HuH-7 (cell line): ENCODE results near the gene MYL2.

Experiments used
- DNase-seq: peaks from one replicate; pipeline ENCODE4 v3.0.0; 2011; ENCODE audit warnings: low spot score

MYL2 gene

DNA sequence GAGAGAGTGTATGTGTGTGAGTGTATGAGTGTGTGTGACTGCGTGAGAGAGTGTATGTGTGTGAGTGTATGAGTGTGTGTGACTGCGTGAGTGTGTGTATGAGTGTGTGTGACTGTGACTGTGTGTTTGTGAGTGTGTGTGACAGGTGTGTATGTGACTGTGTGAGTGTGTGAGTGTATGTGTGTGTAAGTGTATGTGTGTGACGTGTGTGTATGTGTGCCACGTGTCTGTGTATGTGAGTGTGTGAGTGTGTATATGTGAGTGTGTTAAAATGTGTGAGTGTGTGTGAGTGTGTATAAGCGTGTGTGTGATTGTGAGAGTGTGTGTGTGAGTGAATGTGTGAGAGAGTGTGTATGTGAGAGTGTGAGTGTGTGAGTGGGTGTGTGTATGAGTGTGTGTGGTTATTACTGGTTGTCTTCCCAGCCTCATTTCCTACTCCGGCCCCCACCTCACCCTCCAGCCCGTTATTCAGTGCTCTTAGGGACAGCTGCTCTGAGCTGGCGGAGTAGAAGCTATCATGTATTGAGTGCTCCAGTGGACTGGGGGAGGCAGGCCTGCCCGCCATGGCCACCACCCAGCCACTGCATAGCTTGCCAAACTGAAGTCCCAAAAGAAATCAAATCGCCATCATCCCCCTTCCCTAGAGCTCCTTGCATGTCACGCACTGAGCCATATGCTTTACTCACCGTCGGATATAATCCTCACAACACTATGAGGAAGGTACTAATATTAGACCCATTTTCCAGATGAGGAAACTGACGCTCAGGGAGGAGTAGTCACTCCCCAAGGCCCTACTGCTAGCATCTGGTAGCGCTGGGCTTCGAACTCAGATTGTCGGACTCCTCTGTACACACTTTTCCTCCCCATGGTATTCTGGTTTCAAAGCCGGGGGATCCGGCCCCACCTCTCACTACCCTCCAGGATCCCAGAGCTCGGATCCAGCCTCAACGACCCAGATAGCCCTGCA lies 10.3 kb upstream of the MYL2 start:
- DNase-seq: no peak

DNA sequence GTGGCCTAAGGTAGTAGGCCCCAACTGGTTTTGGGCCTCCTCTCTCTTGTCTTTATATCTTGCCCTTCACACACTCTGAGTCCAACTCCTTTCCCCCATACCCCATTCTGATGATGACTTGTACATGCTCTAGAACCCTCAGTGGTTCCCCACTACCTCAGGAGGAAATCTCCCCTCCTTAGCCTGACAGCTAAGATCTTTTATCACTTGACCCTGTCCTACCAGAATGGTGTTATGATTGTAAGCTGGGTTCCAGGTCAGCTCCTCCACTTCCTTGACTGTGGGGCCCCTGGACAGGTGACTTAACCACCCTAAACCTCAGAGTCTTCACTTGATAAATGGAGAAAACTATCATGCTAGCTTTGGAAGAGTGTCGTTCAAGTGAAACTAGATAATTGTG lies 9.4 kb upstream of the MYL2 start:
- DNase-seq: no peak

DNA sequence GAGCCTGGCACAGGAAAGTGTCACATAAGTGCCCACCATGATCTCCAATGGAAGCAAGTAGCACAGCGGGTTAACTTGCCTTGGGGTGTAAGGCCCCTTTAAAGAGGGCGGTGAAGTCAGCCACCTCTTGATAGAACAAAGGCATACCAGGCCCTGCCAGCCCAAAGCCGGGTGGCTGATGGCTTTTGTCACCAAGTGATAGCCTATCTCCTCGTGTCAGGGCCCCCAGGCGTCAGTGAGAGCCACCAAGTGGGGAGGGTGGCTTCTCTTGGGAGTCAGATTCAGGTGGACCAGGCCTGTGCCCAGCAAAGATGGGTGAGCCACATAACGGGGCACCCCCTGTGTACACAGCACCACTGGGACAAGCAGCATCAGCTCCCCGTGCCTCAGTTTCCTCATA lies 8.3 kb upstream of the MYL2 start:
- DNase-seq: no peak

DNA sequence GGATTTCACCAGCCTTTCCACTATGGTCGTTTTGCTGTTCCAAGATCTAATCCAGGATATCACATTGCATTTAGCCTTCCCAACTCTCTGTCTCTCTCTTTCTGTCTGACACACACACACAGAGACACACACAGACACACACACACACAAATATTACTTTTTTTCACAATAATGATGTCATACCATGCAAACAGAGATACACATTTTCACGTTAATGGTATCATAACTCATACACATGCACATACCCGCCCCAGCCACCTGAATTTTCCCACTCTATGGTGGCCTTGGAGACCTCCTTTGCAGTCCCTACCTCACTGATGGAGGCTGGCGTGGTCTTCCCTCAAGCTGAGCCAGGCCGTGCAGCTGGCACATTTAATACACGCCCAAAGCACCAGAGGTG lies 7.2 kb upstream of the MYL2 start:
- no peak for DNase-seq

DNA sequence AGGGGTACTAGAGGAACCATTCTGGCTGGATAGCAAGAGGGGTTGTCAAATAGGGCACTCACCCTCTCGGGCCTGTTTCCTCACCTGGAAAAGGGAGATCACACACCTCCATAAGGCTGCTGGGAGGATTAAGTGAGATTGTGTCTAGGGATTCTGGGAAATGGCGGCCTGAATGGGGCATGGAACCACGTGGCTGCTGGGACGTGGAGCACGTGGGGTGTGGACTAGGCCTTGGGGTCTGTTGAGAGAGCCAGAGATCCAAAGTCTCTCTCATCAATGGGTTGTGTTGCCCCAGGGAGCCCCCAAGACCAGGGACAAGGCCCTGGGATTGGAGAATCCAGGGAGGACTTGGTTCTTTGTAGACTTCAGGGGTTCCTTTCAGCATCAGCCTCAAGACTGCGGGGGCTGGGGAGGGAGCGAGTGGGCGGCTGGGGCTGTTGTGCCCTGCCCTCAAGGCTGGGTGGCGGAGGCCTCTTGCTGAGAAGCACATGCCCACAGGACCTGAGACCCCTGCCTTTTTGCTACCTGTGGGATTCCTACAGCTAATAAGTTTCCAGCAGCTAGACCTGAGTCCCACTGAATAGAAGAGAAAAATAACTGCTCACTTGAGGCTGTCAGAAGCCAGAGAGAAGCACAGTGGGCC lies 3.4 kb upstream of the MYL2 start:
- no peak for DNase-seq

DNA sequence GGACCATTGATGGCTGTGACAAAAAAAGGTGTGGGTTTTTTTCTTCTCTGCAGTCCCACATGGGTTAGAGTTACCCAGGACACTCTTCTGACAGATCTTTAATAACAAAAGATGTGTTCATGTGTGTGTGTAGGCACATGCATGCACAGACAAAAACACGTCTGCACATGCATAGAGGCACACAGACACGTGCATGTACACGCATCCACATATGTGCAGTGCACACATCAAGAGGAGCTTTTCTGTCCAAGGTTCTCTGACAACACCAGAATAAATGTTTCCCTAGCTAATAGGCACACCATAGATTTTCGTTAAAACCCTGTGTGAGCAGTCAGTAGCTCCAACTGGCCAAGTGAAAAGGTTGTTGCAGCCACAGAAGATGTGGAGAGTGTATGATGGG lies 2.8 kb upstream of the MYL2 start:
- no peak for DNase-seq

DNA sequence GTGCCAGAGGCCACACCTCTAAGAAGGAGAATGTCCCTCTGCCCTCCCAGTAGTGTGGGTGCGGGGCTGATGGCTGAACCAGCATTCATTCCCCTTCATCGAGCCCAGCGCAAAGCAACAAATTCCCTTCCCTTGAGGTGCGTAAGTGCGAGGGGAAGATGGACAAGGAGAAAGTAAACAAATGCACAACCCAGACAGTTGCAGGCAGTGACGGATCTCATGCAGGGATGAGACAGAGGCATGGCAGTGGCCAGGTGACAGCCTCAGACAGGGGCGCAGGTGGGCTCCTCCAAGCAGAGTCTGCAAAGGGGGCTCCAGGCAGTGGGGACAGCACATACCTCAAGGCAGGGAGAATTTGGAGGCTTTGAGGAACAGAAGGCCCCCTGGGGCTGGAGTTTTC lies 2.3 kb upstream of the MYL2 start:
- no peak for DNase-seq

DNA sequence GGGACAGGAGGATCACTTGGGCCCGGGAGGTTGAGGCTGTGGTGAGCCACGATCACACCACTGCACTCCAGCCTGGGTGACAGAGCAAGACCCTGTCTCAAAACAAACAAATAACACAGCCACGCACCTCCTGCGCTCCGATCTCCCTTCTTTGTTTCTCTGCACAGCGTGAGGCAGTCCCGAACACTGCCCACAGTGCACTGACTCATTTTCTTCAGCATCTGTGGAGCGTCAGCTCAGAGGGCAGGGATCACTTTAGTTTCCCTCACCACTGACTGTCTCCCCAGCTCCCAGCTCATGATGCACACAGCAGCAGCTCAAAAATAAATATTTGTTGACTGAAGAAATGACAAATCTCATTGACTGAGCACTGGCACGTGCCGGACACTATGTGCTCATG lies 883 bp upstream of the MYL2 start:
- DNase-seq: no peak

DNA sequence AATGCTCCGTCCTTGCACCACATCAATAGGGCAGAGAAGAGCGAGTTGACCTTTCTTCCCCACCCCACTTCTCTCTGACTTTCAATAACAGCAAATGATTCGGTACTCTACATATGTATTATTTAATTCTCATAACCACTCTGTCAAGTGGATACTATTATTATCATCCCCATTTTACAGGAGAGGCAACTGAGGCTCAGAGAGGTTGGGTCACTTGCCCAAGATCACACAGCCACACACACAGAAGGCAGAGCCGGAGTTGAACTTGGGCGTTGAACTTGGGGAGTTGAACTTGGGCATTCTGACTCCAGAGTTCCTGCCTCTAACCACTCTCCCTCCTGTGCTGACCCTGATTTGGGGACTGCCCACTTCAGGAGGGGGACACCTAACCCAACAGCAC lies 659 bp downstream of the MYL2 start:
- no peak for DNase-seq

DNA sequence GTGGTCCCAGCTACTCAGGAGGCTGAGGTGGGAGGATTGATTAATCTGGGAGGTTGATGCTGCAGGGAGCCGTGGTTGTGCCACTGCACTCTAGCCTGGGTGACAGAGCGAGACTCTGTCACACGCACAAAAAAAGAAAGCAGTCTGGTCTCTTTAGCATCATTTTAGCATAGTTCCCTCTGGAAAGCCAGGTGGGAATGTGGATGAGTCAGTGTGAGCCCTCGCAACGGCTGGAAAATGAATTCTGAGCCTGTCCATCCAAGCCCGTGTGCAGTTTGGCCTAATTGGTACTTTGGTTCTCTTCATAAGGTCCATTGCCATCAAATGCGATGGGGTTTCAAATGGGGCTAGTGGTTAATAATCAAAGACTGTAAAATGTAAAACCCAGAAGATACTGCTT lies 2.4 kb downstream of the MYL2 start:
- DNase-seq: no peak

DNA sequence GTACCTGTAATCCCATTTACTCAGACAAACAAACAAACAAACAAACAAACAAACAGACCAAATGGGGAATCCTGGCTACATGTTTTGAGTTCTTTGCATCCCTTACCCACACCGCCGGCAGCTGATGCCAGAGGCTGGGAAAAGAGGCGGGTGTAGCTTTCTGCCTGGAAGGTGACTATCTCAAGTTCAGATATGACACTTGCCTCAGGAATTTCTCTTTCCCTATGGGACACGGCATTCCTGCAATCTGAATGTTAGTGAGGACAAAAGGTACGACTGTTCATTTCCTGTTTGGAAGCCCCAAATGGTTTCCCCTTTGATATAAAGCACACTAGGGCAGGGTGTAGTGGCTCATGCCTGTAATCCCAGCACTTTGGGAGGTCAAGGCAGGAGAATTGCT lies 2.9 kb downstream of the MYL2 start:
- no peak for DNase-seq

DNA sequence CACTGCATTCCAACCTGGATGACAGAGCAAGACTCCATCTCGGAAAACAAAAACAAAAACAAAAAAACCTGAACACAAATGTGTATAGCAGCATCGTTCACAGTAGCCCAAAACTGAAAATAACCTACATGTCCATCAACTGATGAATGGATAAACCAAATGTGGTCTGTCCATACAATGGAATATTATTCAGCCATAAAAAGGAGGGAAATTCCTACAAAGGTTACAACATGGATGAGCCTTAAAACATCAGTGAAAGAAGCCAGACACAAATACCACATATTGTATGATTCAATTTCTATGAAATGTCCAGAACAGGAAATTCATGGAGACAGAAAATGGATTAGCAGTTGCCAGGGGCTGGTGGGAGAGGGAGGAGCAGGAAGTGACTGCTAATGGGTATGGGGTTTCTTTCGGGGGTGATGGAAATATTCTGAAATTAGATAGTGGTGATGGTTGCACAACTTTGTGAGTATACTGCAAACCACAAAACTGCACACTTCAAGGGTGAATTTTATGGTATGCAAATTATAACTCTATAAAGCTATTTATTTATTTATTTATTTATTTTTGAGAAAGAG lies 4.0 kb downstream of the MYL2 start:
- no peak for DNase-seq

DNA sequence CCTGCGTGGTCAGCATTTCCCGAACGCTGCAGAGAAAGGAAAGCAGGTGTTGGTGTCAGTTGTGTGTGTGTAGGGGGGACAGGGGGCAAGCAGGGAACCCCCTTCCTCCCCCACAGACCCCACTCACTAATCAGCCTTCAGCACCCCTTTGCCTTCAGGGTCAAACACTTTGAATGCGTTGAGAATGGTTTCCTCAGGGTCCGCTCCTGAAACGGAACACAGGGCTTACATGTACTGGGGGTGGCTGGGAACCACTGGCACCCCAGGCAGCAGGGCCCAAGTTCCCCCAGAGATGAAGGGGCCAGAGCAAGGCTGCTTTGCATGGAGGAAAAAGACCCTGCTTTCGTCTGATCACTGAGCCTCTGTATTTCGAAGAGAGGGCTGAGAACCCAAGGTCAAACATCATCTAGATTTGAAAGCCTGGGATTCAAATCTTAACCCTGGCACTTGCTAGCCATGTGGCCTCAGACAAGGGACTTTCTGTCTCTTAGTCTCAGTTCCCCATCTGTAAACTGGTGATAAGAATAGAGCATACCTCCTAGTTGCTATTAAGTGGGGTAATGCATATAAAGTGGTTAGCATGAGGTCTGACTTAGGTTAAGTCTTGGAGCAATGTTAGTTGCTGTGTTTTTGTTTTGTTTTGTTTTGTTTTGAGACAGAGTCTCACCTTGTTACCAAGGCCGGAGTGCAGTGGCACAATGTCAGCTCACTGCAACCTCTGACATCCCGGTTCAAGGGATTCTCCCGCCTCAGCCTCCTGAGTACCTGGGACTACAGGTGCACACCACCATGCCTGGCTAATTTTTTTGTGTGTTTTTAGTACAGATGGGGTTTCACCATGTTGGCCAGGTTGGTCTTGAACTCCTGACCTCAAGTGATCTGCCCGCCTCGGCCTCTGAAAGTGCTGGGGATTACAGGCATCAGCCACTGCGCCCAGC lies 7.0 kb downstream of the MYL2 start:
- DNase-seq: no peak

DNA sequence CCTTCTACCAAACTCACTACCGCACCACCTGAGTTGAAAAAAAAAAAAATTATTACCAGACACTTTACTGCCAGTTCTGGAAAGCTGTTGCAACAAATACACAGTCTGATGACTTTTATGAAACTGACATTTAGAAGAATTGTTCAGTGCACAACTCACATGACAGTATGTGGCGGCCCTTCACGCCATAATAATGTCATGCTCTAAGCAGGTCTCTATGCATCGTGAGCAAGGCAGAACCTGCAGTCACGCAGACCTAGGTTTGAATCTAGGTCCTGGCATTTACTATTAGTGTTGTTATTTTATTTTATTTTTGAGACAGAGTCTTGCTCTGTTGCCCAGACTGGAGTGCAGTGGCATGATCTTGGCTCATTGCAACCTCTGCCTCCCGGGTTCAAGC lies 8.1 kb downstream of the MYL2 start:
- no peak for DNase-seq

DNA sequence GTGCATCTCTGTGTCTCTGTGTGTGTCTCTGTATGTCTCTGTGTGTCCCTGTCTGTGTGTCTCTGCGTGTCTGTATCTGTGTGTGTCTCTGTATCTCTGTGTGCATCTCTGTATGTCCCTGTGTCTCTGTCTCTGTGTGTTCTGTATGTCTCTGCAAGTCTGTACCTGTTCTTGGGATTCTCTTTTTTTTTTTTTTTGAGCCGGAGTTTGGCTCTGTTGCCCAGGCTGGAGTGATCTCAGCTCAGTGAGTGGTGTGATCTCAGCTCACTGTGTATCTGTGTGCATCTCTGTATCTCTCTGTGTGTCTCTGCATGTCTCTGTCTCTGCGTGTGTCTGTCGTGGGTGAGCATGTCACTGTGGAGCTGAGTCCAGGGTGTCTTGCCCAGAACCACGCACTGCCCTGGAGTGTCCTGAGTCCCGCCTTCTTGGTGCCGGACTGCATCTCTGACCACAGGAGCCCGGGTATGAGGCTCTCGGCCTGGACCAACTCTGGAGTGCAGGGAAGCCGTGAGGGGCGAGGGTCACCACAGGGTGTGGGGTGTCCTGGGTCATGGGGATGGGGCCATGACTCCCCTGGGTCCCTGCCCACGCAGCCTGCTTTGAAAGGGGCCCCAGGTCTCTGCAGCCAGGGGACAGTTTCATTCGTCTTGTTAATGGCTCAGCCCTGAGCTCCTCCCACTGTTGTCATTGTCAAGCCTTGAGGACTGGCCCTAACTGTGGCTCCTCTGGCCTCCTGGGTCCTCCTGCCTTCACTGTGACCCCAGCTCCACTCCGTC lies 11.8 kb downstream of the MYL2 start:
- DNase-seq: no peak

DNA sequence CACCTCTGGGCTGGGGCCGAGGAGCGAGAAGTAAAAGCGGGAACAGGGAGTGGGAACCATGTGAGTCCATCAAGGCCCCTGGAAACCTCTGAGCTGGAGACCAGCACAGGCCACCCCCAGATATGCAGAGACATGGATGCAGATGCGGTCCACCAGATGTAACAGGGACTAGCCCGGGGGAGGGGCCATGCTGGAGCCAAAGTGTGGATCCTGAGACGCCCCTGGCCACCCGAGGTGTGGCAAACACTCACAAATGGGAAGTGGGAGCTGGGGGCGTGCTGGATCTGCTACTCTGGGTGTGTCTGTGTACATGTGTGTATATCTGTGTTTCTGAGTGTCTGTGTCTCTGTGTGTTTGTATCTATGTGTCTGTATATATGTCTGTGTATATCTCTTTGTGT lies 12.8 kb downstream of the MYL2 start:
- no peak for DNase-seq

DNA sequence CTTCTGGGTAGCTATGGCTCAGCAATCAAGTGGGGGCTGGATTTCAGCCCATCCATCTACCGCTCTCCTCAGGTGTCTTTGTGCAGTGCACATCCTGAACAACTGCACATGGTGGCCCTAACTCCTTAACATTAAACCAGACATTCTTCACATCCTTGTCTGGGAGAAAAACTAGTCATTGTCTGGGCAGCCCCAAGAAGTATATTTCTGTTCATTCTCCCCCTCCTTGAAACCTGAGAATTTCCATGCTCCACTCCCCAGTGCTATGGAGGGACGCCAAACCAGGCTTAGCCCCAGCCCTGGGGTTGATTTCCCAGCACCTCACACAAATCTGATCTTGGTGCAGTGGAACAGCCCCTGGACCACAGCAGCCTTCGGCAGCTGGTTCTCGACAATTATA lies 13.4 kb downstream of the MYL2 start:
- no peak for DNase-seq

DNA sequence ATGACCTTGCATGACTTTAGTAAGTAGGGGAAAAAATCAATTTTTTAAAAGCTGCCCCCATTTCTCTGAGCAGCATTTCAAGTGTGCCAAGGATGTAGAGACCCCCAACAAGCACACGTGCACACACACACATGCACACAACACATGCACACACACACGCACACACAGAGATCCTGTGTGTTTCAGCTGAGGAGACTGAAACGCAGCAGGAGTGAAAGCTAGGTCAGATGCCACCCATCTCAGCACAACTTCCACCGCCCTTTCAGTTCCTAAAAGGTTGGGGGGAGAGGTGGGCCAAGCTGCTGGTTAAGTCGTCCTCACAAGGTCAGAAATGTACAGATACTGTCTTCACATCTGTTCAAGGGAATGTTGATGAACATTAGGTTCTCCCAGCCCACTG lies 13.9 kb downstream of the MYL2 start:
- no peak for DNase-seq

DNA sequence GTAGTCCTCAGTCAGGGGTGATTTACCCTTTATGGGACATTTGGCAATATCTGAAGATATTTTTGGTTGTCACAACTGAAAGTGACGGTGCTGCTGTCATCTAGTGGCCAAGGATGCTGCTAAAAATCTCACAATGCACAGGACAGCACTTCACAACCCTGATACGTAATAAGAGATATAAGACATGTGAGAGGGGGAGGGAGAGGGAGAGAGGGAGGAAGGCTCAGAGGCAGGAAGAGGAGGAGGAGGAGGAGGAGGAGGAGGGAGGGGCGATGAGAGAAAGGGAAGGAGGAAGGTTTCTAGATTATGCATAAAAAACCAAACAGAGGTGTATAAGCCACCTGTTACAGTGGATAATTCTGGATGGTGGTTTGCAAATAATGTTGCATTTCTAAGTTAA lies 14.3 kb downstream of the MYL2 start:
- no peak for DNase-seq

DNA sequence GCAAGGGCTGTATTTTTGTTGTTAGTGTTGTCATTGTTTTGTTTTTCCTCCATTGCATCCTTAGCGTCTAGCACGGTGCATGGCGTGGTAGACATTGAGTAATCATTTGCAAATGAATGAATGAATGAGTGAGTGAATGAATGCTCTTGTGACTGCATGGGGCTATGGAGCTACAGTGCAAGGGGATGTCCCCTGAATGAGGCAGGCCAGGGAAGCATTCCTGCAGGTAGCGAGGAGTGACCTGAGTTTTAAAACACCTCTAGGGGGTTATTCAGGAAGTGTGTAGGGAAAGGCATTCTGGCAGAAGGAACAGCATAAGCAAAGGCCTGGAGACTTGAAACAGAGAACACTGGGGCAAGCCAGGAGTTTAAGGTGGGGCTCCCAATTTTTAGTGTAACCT lies 16.9 kb downstream of the MYL2 start:
- no peak for DNase-seq

DNA sequence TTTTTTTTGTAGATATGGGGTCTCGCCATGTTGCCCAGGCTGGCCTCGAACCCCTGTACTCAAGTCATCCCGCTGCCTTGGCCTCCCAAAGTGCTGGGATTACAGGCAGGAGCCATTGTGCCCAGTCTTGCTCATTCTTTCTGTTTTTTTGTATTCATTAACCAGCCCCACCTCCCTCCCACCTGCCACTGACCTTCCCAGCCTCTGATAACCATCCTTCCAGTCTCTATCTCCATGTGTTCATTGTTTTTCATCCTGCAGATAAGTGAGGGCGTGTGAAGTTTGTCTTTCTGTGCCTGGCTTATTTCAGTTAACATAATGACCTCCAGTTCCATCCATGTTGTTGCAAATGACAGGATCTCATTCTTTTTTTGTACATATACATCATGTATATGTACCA lies 19.0 kb downstream of the MYL2 start:
- DNase-seq: no peak

DNA sequence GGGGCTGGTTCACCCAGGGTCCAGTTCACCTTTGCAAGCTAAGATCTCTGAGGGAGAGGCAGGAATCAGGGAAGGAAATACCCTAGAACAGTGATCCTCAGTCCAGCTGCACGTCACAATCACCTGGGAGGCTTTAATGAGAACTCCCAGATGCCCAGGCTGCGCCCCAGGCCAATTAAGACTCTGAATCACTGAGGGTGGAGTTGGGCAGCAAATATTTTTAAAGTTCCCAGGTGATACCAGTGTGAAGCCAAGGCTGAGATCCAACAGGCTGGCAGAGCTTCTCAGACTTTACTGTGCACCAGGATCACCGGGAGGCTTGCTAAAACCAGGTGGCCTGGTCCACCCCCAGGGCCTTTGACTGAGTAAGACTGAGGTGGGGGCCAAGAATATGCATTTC lies 23.8 kb downstream of the MYL2 start:
- no peak for DNase-seq
